GM23248 (cell line): ENCODE measurements around the gene HIF3A.

Source experiments
- EZH2 ChIP-seq: fragments of 200-600 bp; sonication (generic); IDR thresholded peaks from 2 replicates; pipeline ENCODE4 v1.6.1; 2018; ENCODE audit warnings: antibody characterized with exemption, mild to moderate bottlenecking; ENCODE audit not compliant: insufficient read depth, poor library complexity, severe bottlenecking
- EZH2phosphoT487 ChIP-seq: fragments of 200-600 bp; sonication (generic); IDR thresholded peaks from 2 replicates; pipeline ENCODE4 v1.6.1; 2018; ENCODE audit warnings: antibody characterized with exemption, moderate library complexity, mild to moderate bottlenecking, low read depth; ENCODE audit not compliant: insufficient read depth

- no peak for TF ChIP-seq EZH2
- no peak for TF ChIP-seq EZH2phosphoT487
These were observed 94.7 kb downstream of the HIF3A start for GRCh38 chr19:46391296-46392251.
